Smooth muscle cell (in vitro differentiated cells): ENCODE data around the gene DNAH17. TPM values are rescaled to one million over a fixed set of nuclear protein-coding genes. Genes with fewer than 3 reads are reported as not detected.

Experiments
- DNase-seq: peaks from one replicate; lab custom pipeline; 2025; ENCODE audit not compliant: unreplicated experiment; lab: John Stamatoyannopoulos, UW
- H2AFZ ChIP-seq: fragments of 200-600 bp; sonication (generic); 2 replicates; pipeline ENCODE4 v1.6.0; 2016; ENCODE audit warnings: antibody characterized with exemption, low read depth, mild to moderate bottlenecking
- H3F3A ChIP-seq: fragments of 200-600 bp; sonication (generic); 2 replicates; pipeline ENCODE4 v1.6.0; 2017; ENCODE audit warnings: antibody characterized with exemption, low read depth
- H3K27ac ChIP-seq: fragments of 200-600 bp; sonication (generic); 2 replicates; pipeline ENCODE4 v1.5.1; 2016; ENCODE audit warnings: low read depth, mild to moderate bottlenecking
- H3K27me3 ChIP-seq: fragments of 200-600 bp; sonication (generic); 2 replicates; pipeline ENCODE4 v1.6.1; 2016; ENCODE audit warnings: low read depth, mild to moderate bottlenecking
- H3K36me3 ChIP-seq: fragments of 200-600 bp; sonication (generic); 2 replicates; pipeline ENCODE4 v1.5.1; 2016; ENCODE audit warnings: low read depth
- H3K4me1 ChIP-seq: fragments of 200-600 bp; sonication (generic); 2 replicates; pipeline ENCODE4 v1.5.1; 2016; ENCODE audit warnings: low read depth
- H3K4me2 ChIP-seq: fragments of 200-600 bp; sonication (generic); 2 replicates; pipeline ENCODE4 v1.6.0; 2016; ENCODE audit warnings: mild to moderate bottlenecking
- H3K4me3 ChIP-seq: fragments of 200-600 bp; sonication (generic); 2 replicates; pipeline ENCODE4 v1.5.1; 2016; ENCODE audit warnings: mild to moderate bottlenecking
- H3K79me2 ChIP-seq: fragments of 200-600 bp; sonication (generic); 2 replicates; pipeline ENCODE4 v1.6.0; 2016; ENCODE audit warnings: low read depth, mild to moderate bottlenecking
- H3K9ac ChIP-seq: fragments of 200-600 bp; sonication (generic); 2 replicates; pipeline ENCODE4 v1.6.0; 2016; ENCODE audit warnings: low read depth
- H3K9me3 ChIP-seq: fragments of 200-600 bp; sonication (generic); replicated peaks from 2 replicates; pipeline ENCODE4 v1.5.1; 2016; ENCODE audit warnings: low read depth
- H4K20me1 ChIP-seq: fragments of 200-600 bp; sonication (generic); 2 replicates; pipeline ENCODE4 v1.6.0; 2016; ENCODE audit warnings: low read depth
- CTCF ChIP-seq: fragments of 200-600 bp; sonication (generic); IDR thresholded peaks from 2 replicates; pipeline ENCODE4 v1.5.1; 2017; ENCODE audit warnings: borderline replicate concordance, mild to moderate bottlenecking, antibody characterized with exemption; ENCODE audit not compliant: insufficient read depth, poor library complexity, severe bottlenecking
- WGBS: methylation state at CpG from one replicate; pipeline ENCODE4 v1.1.7; 2016; ENCODE audit warnings: low lambda C conversion rate; 5-methylcytosine and 5-hydroxymethylcytosine counted together
- polyA plus RNA-seq: library from polyadenylated mRNA; unstranded; fragments of >200 nt; fragmentation: Nextera tagmentation; extraction: Ambion mirVana; gene quantifications from 2 replicates; pipeline ENCODE4 v1.2.1, GENCODE V29; 2016
- total RNA-seq: library from RNA; depleted of rRNA; stranded (reverse); fragments of >200 nt; gene quantifications from 2 replicates; pipeline ENCODE4 v1.2.3, GENCODE V29; 2014

The DNAH17 gene
- total and polyA plus RNA-seq, 2 experiments from 2014 or later = 0.18 to 0.98 TPM

DNA sequence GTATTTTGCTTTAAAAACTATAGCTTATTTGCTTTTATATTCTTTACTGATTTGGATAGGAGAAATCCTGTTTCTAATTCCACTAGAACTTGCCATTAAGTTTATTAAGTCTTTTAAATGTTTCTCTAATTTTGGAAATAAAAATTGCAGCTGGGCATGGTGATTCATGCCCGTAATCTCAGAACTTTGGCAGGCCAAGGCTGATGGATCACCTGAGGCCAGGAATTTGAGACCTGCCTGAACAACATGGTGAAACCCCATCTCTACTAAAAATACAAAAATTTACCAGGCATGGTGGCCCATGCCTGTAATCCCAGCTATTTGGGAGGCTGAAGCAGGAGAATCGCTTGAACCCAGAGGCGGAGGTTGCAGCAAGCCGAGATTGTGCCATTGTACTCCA is 30.7 kb downstream of the DNAH17 start:
- H3K4me3 ChIP-seq = no peak overlapping the region
- H3K9ac ChIP-seq = no peak overlapping the region
- H3K27ac ChIP-seq = no peak overlapping the region
- H3K79me2 ChIP-seq = no peaks in the 10 kb centered on the region
- H3F3A ChIP-seq = no peaks in the 10 kb centered on the region
- H3K4me1 ChIP-seq = no peaks in the 10 kb centered on the region
- H3K4me2 ChIP-seq = no peak overlapping the region
- no peaks in the 10 kb centered on the region for H3K27me3 ChIP-seq
- no peaks in the 10 kb centered on the region for H3K36me3 ChIP-seq
- 92% methylated on average over 4 of the region's 4 CpGs for WGBS
- peaks cover 7% of the 10 kb centered on the region for H3K9me3 ChIP-seq
- no peaks in the 10 kb centered on the region for H4K20me1 ChIP-seq
- no peak for TF ChIP-seq CTCF
- DNase-seq = no peak
- H2AFZ ChIP-seq = no peak overlapping the region

GRCh38 chr17:78544881-78545755 is 32.1 kb downstream of the DNAH17 start:
- peaks cover 7% of the 10 kb centered on the region for H3K9me3 ChIP-seq
- 84% methylated on average over 17 of the region's 17 CpGs for WGBS

GRCh38 chr17:78541488-78542206 is 35.5 kb downstream of the DNAH17 start:
- WGBS = 86% methylated on average over 7 of the region's 7 CpGs
- Histone ChIP-seq H2AFZ (no peak overlapping the region), H3K9ac (no peak overlapping the region), H3F3A (no peaks in the 10 kb centered on the region), H3K27ac (no peak overlapping the region), H3K4me1 (no peaks in the 10 kb centered on the region), H3K4me3 (no peak overlapping the region), H3K27me3 (no peaks in the 10 kb centered on the region), H4K20me1 (no peaks in the 10 kb centered on the region), H3K4me2 (no peak overlapping the region), H3K9me3 (peaks cover 2% of the 10 kb centered on the region), H3K36me3 (no peaks in the 10 kb centered on the region), H3K79me2 (no peaks in the 10 kb centered on the region)
- DNase-seq = no peak
- no peak for TF ChIP-seq CTCF

More at GRCh38 chr17:78544881-78545755, 32.1 kb downstream of the DNAH17 start:
- Histone ChIP-seq H3K27ac (no peak overlapping the region), H4K20me1 (no peaks in the 10 kb centered on the region), H3K4me3 (no peak overlapping the region), H3K4me2 (no peak overlapping the region), H3F3A (no peaks in the 10 kb centered on the region), H3K4me1 (no peaks in the 10 kb centered on the region), H3K79me2 (no peaks in the 10 kb centered on the region), H3K9ac (no peak overlapping the region), H3K27me3 (no peaks in the 10 kb centered on the region), H3K36me3 (no peaks in the 10 kb centered on the region), H2AFZ (no peak overlapping the region)
- no peak for TF ChIP-seq CTCF
- no peak for DNase-seq
